Thyroid gland (tissue), 4 donors: ENCODE measurements around the gene NPC1.

ENCODE experiments used
- CTCF ChIP-seq, 6 experiments: fragments of 200-600 bp in 3 of 6; fragments of 450-650 bp in 3 of 6; sonication (generic) in 3 of 6; IDR thresholded peaks; one replicate each; pipeline ENCODE4 v1.5.1; 2016 to 2019; ENCODE audit warnings: antibody characterized with exemption in 6 of 6, mild to moderate bottlenecking in 2 of 6, inconsistent platforms in 1 of 6, moderate library complexity in 1 of 6
- POLR2A ChIP-seq, 2 donors: fragments of 450-650 bp; IDR thresholded peaks; one replicate each; pipeline ENCODE4 v1.6.1; 2017; ENCODE audit warnings: antibody characterized with exemption in 2 of 2, mild to moderate bottlenecking in 2 of 2, moderate library complexity in 1 of 2

DNA sequence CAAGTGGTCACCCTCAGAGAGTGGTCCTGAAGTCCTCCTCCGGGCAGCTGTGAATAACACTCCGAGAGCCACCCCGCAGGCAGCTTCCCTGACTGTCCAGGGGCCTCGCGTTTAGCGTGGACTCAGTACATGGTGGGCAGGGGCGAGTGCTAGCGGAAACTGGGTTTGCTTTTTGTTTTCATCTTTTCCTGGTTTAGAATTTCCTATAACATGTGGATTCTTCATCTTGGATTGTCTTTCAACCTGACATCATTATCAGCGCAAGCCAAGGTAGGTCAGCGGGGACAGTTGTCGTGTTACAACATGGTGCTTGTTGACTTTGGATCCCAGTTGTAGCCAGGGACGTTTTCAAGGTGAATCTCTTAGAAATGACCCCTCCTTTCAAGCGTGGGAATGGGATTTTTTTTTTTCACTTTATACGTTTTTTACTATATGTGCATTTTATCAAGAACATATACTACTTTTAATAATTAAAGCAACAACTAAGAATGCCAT, 62.0 kb downstream of the NPC1 start:
- no peak for TF ChIP-seq CTCF (IDR thresholded peaks at IDR 0.05)
- no peak for TF ChIP-seq POLR2A (IDR thresholded peaks at IDR 0.05)
